Common myeloid progenitor, CD34-positive (primary cell): Measurements from ENCODE around the gene USP36.
A peak's percentile ranks its signal among the peaks of the same experiment; 100 is the strongest.
"Not testable (repeated sequence)": the region's sequence is repeated elsewhere in the genome, so short reads cannot be mapped to it uniquely, and the experiment has no call there.

ENCODE experiments used
- CTCF ChIA-PET: fragments of 350-600 bp; sonication (Branson Sonifier 250); formaldehyde crosslinking; loops from one replicate; lab custom pipeline; 2021; ENCODE audit warnings: antibody characterized with exemption; lab: Charles Lee
- POLR2A ChIA-PET: fragments of 350-600 bp; sonication (Branson Sonifier 250); formaldehyde crosslinking; loops from one replicate; lab custom pipeline; 2021; ENCODE audit warnings: antibody characterized with exemption; lab: Charles Lee
- DNase-seq, 3 donors: peaks; one replicate each; pipeline versions ENCODE4 v3.0.0 to v3.0.0-alpha.2; 2013
- H3K27ac ChIP-seq, 2 experiments: 1 replicate in 1 of 2; 2 replicates in 1 of 2; pipeline ENCODE4 v1.7.0; 2013; ENCODE audit warnings: inconsistent platforms in 2 of 2, low read length in 2 of 2, mild to moderate bottlenecking in 2 of 2, low read depth in 1 of 2, moderate library complexity in 1 of 2; ENCODE audit not compliant: severe bottlenecking in 2 of 2, insufficient read depth in 1 of 2, poor library complexity in 1 of 2
- H3K27me3 ChIP-seq, 5 experiments: replicated peaks in 2 of 5; 1 replicate in 3 of 5; 2 replicates in 2 of 5; pipeline versions ENCODE4 v1.6.1 to v1.7.0; 2013; ENCODE audit warnings: low read length in 4 of 5, mild to moderate bottlenecking in 2 of 5, moderate library complexity in 2 of 5, inconsistent platforms in 1 of 5; ENCODE audit not compliant: insufficient read depth in 5 of 5, control insufficient read depth in 4 of 5
- H3K36me3 ChIP-seq, 4 experiments: 1 replicate in 2 of 4; 2 replicates in 2 of 4; pipeline versions ENCODE4 v1.6.1 to v1.7.0; 2013; ENCODE audit warnings: low read length in 3 of 4, control low read depth in 1 of 4, mild to moderate bottlenecking in 1 of 4; ENCODE audit not compliant: control insufficient read depth in 4 of 4, insufficient read depth in 4 of 4
- H3K4me1 ChIP-seq, 4 experiments: 1 replicate in 3 of 4; 2 replicates in 1 of 4; pipeline versions ENCODE4 v1.6.1 to v1.7.1; 2013; ENCODE audit warnings: low read length in 3 of 4, mild to moderate bottlenecking in 3 of 4, control low read depth in 1 of 4, inconsistent platforms in 1 of 4, moderate library complexity in 1 of 4; ENCODE audit not compliant: control insufficient read depth in 4 of 4, insufficient read depth in 4 of 4; ENCODE audit errors: control extremely low read depth in 1 of 4
- H3K4me3 ChIP-seq, 7 experiments: 1 replicate in 4 of 7; 2 replicates in 3 of 7; pipeline versions ENCODE4 v1.5.1 to v1.7.0; 2013; ENCODE audit warnings: mild to moderate bottlenecking in 7 of 7, low read length in 6 of 7, moderate library complexity in 6 of 7, inconsistent platforms in 2 of 7, low read depth in 2 of 7, control low read depth in 1 of 7; ENCODE audit not compliant: insufficient read depth in 4 of 7, control insufficient read depth in 1 of 7; ENCODE audit errors: extremely low read depth in 1 of 7
- H3K9me3 ChIP-seq, 5 experiments: 1 replicate in 4 of 5; 2 replicates in 1 of 5; pipeline versions ENCODE4 v1.6.1 to v1.7.1; 2013; ENCODE audit warnings: low read length in 4 of 5, mild to moderate bottlenecking in 2 of 5, inconsistent platforms in 1 of 5, low read depth in 1 of 5, moderate library complexity in 1 of 5; ENCODE audit not compliant: control insufficient read depth in 4 of 5, insufficient read depth in 2 of 5; ENCODE audit errors: control extremely low read depth in 1 of 5
- WGBS: methylation state at CpG from one replicate; pipeline ENCODE4 v1.1.5; 2013; ENCODE audit not compliant: insufficient coverage; 5-methylcytosine and 5-hydroxymethylcytosine counted together

USP36 gene

GRCh38 chr17:78779850-78780249 lies 60.8 kb downstream of the USP36 start:
- POLR2A ChIA-PET: interaction anchor here (0.9 kb wide), 1 partner anchor 9 kb away, joined by 3 read pairs; no protein-coding TSS in a partner anchor
- Histone ChIP-seq H3K9me3 (no peaks in the 10 kb centered on the region), H3K27ac (peak overlapping the region in 1 of 2 experiments; percentile 59), H3K4me3 (peak overlapping the region in 6 of 7 experiments; percentile 9 to 90 (median 32)), H3K4me1 (peaks cover 25 to 53% (median 41%) of the 10 kb centered on the region in 4 experiments), H3K27me3 (no peaks in the 10 kb centered on the region), H3K36me3 (no peaks in the 10 kb centered on the region)
- CTCF ChIA-PET: interaction anchor here (1.4 to 1.8 kb wide), 3 partner anchors 15 to 40 kb away, joined by 3 to 4 read pairs (median 4); no protein-coding TSS in a partner anchor
- 20% methylated on average over 3 of the region's 3 CpGs for WGBS
- peak; percentile 21 to 57 (median 51) for DNase-seq

- POLR2A ChIA-PET, H3K36me3 ChIP-seq, H3K27me3 ChIP-seq, H3K9me3 ChIP-seq: not testable (repeated sequence)
- 57% methylated on average over 1 of the region's 5 CpGs for WGBS
- peak in 1 of 3 donors; percentile 35 for DNase-seq
- Histone ChIP-seq H3K27ac (peak overlapping the region in 1 of 2 experiments; percentile 14), H3K4me1 (peaks cover 31 to 59% (median 47%) of the 10 kb centered on the region in 4 experiments), H3K4me3 (peak overlapping the region in 4 of 7 experiments; percentile 6 to 90 (median 28))
- CTCF ChIA-PET: interaction anchor here (1.4 to 1.8 kb wide), 3 partner anchors 14 to 39 kb away, joined by 3 to 4 read pairs (median 4); no protein-coding TSS in a partner anchor
Measured at GRCh38 chr17:78779286-78779651, 61.3 kb downstream of the USP36 start.

- Histone ChIP-seq H3K4me1 (peaks cover 38 to 58% (median 48%) of the 10 kb centered on the region in 4 experiments), H3K4me3 (no peak overlapping the region), H3K9me3 (no peaks in the 10 kb centered on the region), H3K27ac (peak overlapping the region in 1 of 2 experiments; percentile 25), H3K27me3 (no peaks in the 10 kb centered on the region), H3K36me3 (no peaks in the 10 kb centered on the region)
- DNase-seq: no peak
- 100% methylated on average over 1 of the region's 4 CpGs for WGBS
- ChIA-PET CTCF (no interaction called here), POLR2A (no interaction called here)
Measured at GRCh38 chr17:78777881-78778280, 62.7 kb downstream of the USP36 start.

- Histone ChIP-seq H3K36me3 (no peaks in the 10 kb centered on the region), H3K4me1 (peaks cover 32 to 61% (median 41%) of the 10 kb centered on the region in 4 experiments), H3K27ac (peak overlapping the region; percentile 78 to 86), H3K27me3 (no peaks in the 10 kb centered on the region), H3K4me3 (peak overlapping the region; percentile 27 to 81 (median 59)), H3K9me3 (no peaks in the 10 kb centered on the region)
- peak; percentile 20 to 71 (median 54) for DNase-seq
- POLR2A ChIA-PET: interaction anchor here (0.7 to 1.5 kb wide), 2 partner anchors 16 to 44 kb away, joined by 3 to 5 read pairs; no protein-coding TSS in a partner anchor
- CTCF ChIA-PET: interaction anchor here (0.6 to 1.6 kb wide), 5 partner anchors 12 to 278 kb away, joined by 3 to 4 read pairs (median 3); no protein-coding TSS in a partner anchor
- 0% methylated on average over 8 of the region's 12 CpGs for WGBS
Measured at GRCh38 chr17:78774956-78775571, 65.5 kb downstream of the USP36 start.

GRCh38 chr17:78774453-78774852 lies 66.2 kb downstream of the USP36 start:
- 45% methylated on average over 2 of the region's 2 CpGs for WGBS

GRCh38 chr17:78771758-78772382 lies 68.7 kb downstream of the USP36 start:
- Histone ChIP-seq H3K36me3 (no peaks in the 10 kb centered on the region), H3K27ac (peak overlapping the region in 1 of 2 experiments; percentile 35), H3K9me3 (no peaks in the 10 kb centered on the region), H3K27me3 (no peaks in the 10 kb centered on the region), H3K4me3 (peak overlapping the region in 3 of 7 experiments; percentile 7 to 51 (median 42)), H3K4me1 (peaks cover 31 to 69% (median 38%) of the 10 kb centered on the region in 4 experiments)
- WGBS: 29% methylated on average over 1 of the region's 6 CpGs
- ChIA-PET CTCF (no interaction called here), POLR2A (no interaction called here)
- peak in 1 of 3 donors; percentile 21 for DNase-seq

More at GRCh38 chr17:78774453-78774852, 66.2 kb downstream of the USP36 start:
- H3K4me3 ChIP-seq: peak overlapping the region in 6 of 7 experiments; percentile 57 to 81 (median 63)
- no peaks in the 10 kb centered on the region for H3K36me3 ChIP-seq
- ChIA-PET POLR2A (interaction anchor here (1.5 kb wide), 1 partner anchor 44 kb away, joined by 5 read pairs; no protein-coding TSS in a partner anchor), CTCF (interaction anchor here (1.6 kb wide), 1 partner anchor 11 kb away, joined by 4 read pairs; no protein-coding TSS in a partner anchor)
- peak overlapping the region; percentile 78 to 86 for H3K27ac ChIP-seq
- H3K4me1 ChIP-seq: peaks cover 26 to 56% (median 35%) of the 10 kb centered on the region in 4 experiments
- H3K9me3 ChIP-seq: no peaks in the 10 kb centered on the region
- DNase-seq: peak in 1 of 3 donors; percentile 17
- no peaks in the 10 kb centered on the region for H3K27me3 ChIP-seq
